ENCODE results near the gene CD47.

CD47 gene

GRCh38 chr3:108044699-108045098, 46.1 kb downstream of the CD47 start:
- DNase-seq = no peak

GRCh38 chr3:108042300-108042699, 48.5 kb downstream of the CD47 start:
- DNase-seq = no peak

GRCh38 chr3:108041253-108041652, 49.6 kb downstream of the CD47 start:
- no peak for DNase-seq

GRCh38 chr3:108037770-108038169, 53.1 kb downstream of the CD47 start:
- DNase-seq = no peak

GRCh38 chr3:108036984-108037741, 53.7 kb downstream of the CD47 start:
- no peak for DNase-seq

GRCh38 chr3:108036401-108036800, 54.4 kb downstream of the CD47 start:
- DNase-seq = no peak

- no peak for DNase-seq
Measured at GRCh38 chr3:108035751-108036150, 55.1 kb downstream of the CD47 start.

- DNase-seq = no peak
Measured at GRCh38 chr3:108031895-108032294, 58.9 kb downstream of the CD47 start.

- DNase-seq = no peak
Measured at GRCh38 chr3:108030960-108031359, 59.9 kb downstream of the CD47 start.

- no peak for DNase-seq
Measured at GRCh38 chr3:108029466-108029865, 61.4 kb downstream of the CD47 start.

- no peak for DNase-seq
Measured at GRCh38 chr3:108028896-108029295, 61.9 kb downstream of the CD47 start.

- no peak for DNase-seq
Measured at GRCh38 chr3:108025177-108025576, 65.7 kb downstream of the CD47 start.

- DNase-seq = no peak
Measured at GRCh38 chr3:108024146-108024850, 66.5 kb downstream of the CD47 start.

- DNase-seq = peak; percentile 12 to 16
Measured at GRCh38 chr3:108022256-108023150, 68.3 kb downstream of the CD47 start.

- no peak for DNase-seq
Measured at GRCh38 chr3:108021533-108021932, 69.3 kb downstream of the CD47 start.

GRCh38 chr3:108021131-108021530, 69.7 kb downstream of the CD47 start:
- no peak for DNase-seq

GRCh38 chr3:108018552-108018951, 72.3 kb downstream of the CD47 start:
- no peak for DNase-seq

- no peak for DNase-seq
Measured at GRCh38 chr3:108017587-108017986, 73.2 kb downstream of the CD47 start.

GRCh38 chr3:108014943-108015342, 75.9 kb downstream of the CD47 start:
- no peak for DNase-seq

- no peak for DNase-seq
Measured at GRCh38 chr3:108013141-108014055, 77.4 kb downstream of the CD47 start.

GRCh38 chr3:108012304-108012703, 78.5 kb downstream of the CD47 start:
- no peak for DNase-seq

GRCh38 chr3:108011616-108012015, 79.2 kb downstream of the CD47 start:
- DNase-seq = no peak
